Neural cell (in vitro differentiated cells): ENCODE results near the gene RGS3. TPM values are rescaled to one million over a fixed set of nuclear protein-coding genes. Genes with fewer than 3 reads are reported as not detected.

ENCODE experiments used
- H2AFZ ChIP-seq: fragments of 200-600, 300-800 bp; sonication (generic), shearing (Covaris generic); 2 replicates; pipeline ENCODE4 v1.6.0; 2014; ENCODE audit warnings: low read depth, mild to moderate bottlenecking, antibody characterized with exemption, low read length, moderate library complexity
- H3F3A ChIP-seq: fragments of 200-600 bp; shearing (Covaris generic); 2 replicates; pipeline ENCODE4 v1.6.1; 2016; ENCODE audit warnings: mild to moderate bottlenecking, moderate library complexity, mixed read lengths, antibody characterized with exemption, low read length; ENCODE audit not compliant: insufficient read depth, poor library complexity, severe bottlenecking
- H3K27ac ChIP-seq: fragments of 200-600, 300-800 bp; sonication (generic), shearing (Covaris generic); 2 replicates; pipeline ENCODE4 v1.5.1; 2014; ENCODE audit warnings: mild to moderate bottlenecking, low read length, moderate library complexity
- H3K27me3 ChIP-seq: fragments of 300-800, 200-600 bp; sonication (generic), shearing (Covaris generic); 2 replicates; pipeline ENCODE4 v1.6.0; 2014; ENCODE audit warnings: mild to moderate bottlenecking, low read depth, low read length, moderate library complexity; ENCODE audit not compliant: insufficient read depth
- H3K36me3 ChIP-seq: fragments of 300-800, 200-600 bp; sonication (generic), shearing (Covaris generic); 2 replicates; pipeline ENCODE4 v1.5.1; 2014; ENCODE audit warnings: mild to moderate bottlenecking, antibody characterized with exemption, low read length, moderate library complexity; ENCODE audit not compliant: insufficient read depth
- H3K4me2 ChIP-seq: fragments of 300-800, 200-600 bp; sonication (generic), shearing (Covaris generic); 2 replicates; pipeline ENCODE4 v1.6.0; 2014; ENCODE audit warnings: mild to moderate bottlenecking, low read length
- H3K4me3 ChIP-seq: fragments of 300-800, 200-600 bp; sonication (generic), shearing (Covaris generic); 2 replicates; pipeline ENCODE4 v1.5.1; 2014; ENCODE audit warnings: mild to moderate bottlenecking, low read length, moderate library complexity
- H3K79me2 ChIP-seq: fragments of 200-600 bp; shearing (Covaris generic); replicated peaks from 2 replicates; pipeline ENCODE4 v1.6.0; 2014; ENCODE audit warnings: mild to moderate bottlenecking, low read length, moderate library complexity; ENCODE audit not compliant: insufficient read depth
- H3K9ac ChIP-seq: fragments of 300-800, 200-600 bp; sonication (generic), shearing (Covaris generic); 2 replicates; pipeline ENCODE4 v1.6.1; 2016; ENCODE audit warnings: mild to moderate bottlenecking, low read length, mixed read lengths
- H3K9me2 ChIP-seq: fragments of 200-600 bp; shearing (Covaris generic); 2 replicates; pipeline ENCODE4 v1.6.1; 2016; ENCODE audit warnings: mild to moderate bottlenecking, low read length, mixed read lengths; ENCODE audit not compliant: insufficient read depth
- H3K9me3 ChIP-seq: fragments of 200-600, 300-800 bp; sonication (generic), shearing (Covaris generic); 2 replicates; pipeline ENCODE4 v1.6.1; 2016; ENCODE audit warnings: mild to moderate bottlenecking, mixed run types, low read length, moderate library complexity, mixed read lengths
- H4K20me1 ChIP-seq: fragments of 200-600 bp; shearing (Covaris generic); 2 replicates; pipeline ENCODE4 v1.6.1; 2016; ENCODE audit warnings: mild to moderate bottlenecking, mixed run types; ENCODE audit not compliant: insufficient read depth
- CTCF ChIP-seq: fragments of 450-650 bp; IDR thresholded peaks from 2 replicates; pipeline ENCODE4 v1.5.1; 2014; ENCODE audit warnings: antibody characterized with exemption, mild to moderate bottlenecking, moderate library complexity; ENCODE audit not compliant: poor library complexity, severe bottlenecking
- EP300 ChIP-seq: fragments of 450-650 bp; conservative IDR thresholded peaks from 2 replicates; pipeline ENCODE4 v1.6.1; 2014; ENCODE audit warnings: antibody characterized with exemption, mild to moderate bottlenecking, moderate library complexity; ENCODE audit not compliant: poor library complexity, severe bottlenecking
- EZH2 ChIP-seq: fragments of 200-600, 300-800 bp; shearing (Covaris generic), sonication (generic); IDR thresholded peaks from 2 replicates; pipeline ENCODE4 v1.6.1; 2014; ENCODE audit warnings: antibody characterized with exemption, low read length, borderline replicate concordance, mild to moderate bottlenecking; ENCODE audit not compliant: insufficient read depth, poor library complexity, severe bottlenecking
- MXI1 ChIP-seq: fragments of 450-650 bp; conservative IDR thresholded peaks from 2 replicates; pipeline ENCODE4 v1.6.1; 2014; ENCODE audit warnings: antibody characterized with exemption, mild to moderate bottlenecking; ENCODE audit not compliant: poor library complexity, severe bottlenecking
- POLR2AphosphoS5 ChIP-seq: IDR thresholded peaks from 2 replicates; pipeline ENCODE4 v1.6.1; 2012
- RAD21 ChIP-seq: fragments of 450-650 bp; conservative IDR thresholded peaks from 2 replicates; pipeline ENCODE4 v1.6.1; 2014; ENCODE audit warnings: antibody characterized with exemption, mild to moderate bottlenecking, moderate library complexity
- REST ChIP-seq: IDR thresholded peaks from 2 replicates; pipeline ENCODE4 v1.6.1; 2012; ENCODE audit warnings: borderline replicate concordance
- SMC3 ChIP-seq: fragments of 450-650 bp; conservative IDR thresholded peaks from 2 replicates; pipeline ENCODE4 v1.6.1; 2014; ENCODE audit warnings: antibody characterized with exemption, mild to moderate bottlenecking, moderate library complexity; ENCODE audit not compliant: poor library complexity
- TAF1 ChIP-seq: IDR thresholded peaks from 2 replicates; pipeline ENCODE4 v1.6.1; 2012; ENCODE audit warnings: low read depth
- polyA plus RNA-seq: library from polyadenylated mRNA; depleted of rRNA; stranded (reverse); fragments of >200 nt; gene quantifications from 2 replicates; pipeline ENCODE4 v1.2.3, GENCODE V29; 2014

RGS3 gene
- polyA plus RNA-seq, 1 donor from 2014 or later: 25.3 TPM

DNA sequence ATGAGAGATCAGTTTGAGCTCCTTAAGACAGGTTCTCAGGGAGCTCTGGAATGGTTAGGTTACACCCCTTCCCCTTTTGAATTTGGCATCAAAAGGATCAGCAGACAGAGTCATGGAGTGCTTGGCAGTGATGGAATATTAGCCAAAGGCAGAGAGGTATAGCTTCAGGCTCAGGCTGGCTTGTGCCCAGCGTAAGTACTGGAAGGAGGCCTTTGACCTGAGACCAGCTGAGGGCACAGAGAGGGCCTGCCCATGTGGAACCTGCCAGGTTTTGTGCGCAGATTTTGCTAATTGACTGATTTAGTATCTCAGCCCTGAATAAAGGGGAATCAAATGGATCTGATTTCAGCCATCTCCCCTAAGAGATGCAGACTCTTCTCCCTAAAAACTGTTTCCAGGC, 81.5 kb downstream of the RGS3 start:
- H2AFZ ChIP-seq: no peak overlapping the region
- H3K9me2 ChIP-seq: no peaks in the 10 kb centered on the region
- no peaks in the 10 kb centered on the region for H3K36me3 ChIP-seq
- H3K9me3 ChIP-seq: no peaks in the 10 kb centered on the region
- H3K4me3 ChIP-seq: no peak overlapping the region
- H3K9ac ChIP-seq: no peak overlapping the region
- no peak overlapping the region for H3K4me2 ChIP-seq
- no peaks in the 10 kb centered on the region for H3F3A ChIP-seq
- no peaks in the 10 kb centered on the region for H3K27me3 ChIP-seq
- no peak overlapping the region for H3K27ac ChIP-seq
- no peaks in the 10 kb centered on the region for H4K20me1 ChIP-seq
- no peaks in the 10 kb centered on the region for H3K79me2 ChIP-seq
- TF ChIP-seq TAF1: no peak
- no peak for TF ChIP-seq MXI1
- no peak for TF ChIP-seq RAD21
- no peak for TF ChIP-seq EZH2
- no peak for TF ChIP-seq SMC3
- no peak for TF ChIP-seq CTCF
- no peak for TF ChIP-seq EP300
- no peak for TF ChIP-seq REST
- TF ChIP-seq POLR2AphosphoS5: no peak

GRCh38 chr9:113546566-113546965, 83.0 kb downstream of the RGS3 start:
- Histone ChIP-seq H3K4me2 (no peak overlapping the region), H3F3A (no peaks in the 10 kb centered on the region), H3K79me2 (no peaks in the 10 kb centered on the region), H3K27me3 (no peaks in the 10 kb centered on the region), H4K20me1 (no peaks in the 10 kb centered on the region), H3K9me3 (no peaks in the 10 kb centered on the region), H2AFZ (no peak overlapping the region), H3K9me2 (no peaks in the 10 kb centered on the region), H3K9ac (no peak overlapping the region), H3K36me3 (no peaks in the 10 kb centered on the region), H3K4me3 (no peak overlapping the region), H3K27ac (no peak overlapping the region)
- TF ChIP-seq POLR2AphosphoS5: no peak
- TF ChIP-seq RAD21: no peak
- TF ChIP-seq SMC3: no peak
- TF ChIP-seq EP300: no peak

DNA sequence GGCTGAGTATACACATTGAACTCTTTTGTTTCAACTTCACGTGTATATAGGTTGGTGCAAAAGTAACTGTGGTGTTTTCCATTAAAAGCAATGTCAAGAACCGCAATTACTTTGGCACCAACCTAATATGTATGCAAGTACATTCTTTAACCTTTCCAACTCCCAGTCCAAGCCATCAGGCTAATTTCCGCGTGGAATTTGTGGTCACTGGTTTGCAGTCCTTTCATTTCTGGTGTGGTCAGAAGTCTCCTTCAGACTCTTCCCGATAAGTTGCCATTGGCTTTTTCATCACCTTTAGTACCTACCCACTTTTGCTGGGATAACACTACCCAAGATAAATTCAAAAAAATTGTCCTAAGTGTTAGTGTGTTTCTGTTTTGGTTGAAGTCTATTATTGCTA, 84.0 kb downstream of the RGS3 start:
- Histone ChIP-seq H3K4me3 (no peak overlapping the region), H3K79me2 (no peaks in the 10 kb centered on the region), H3K27ac (no peak overlapping the region), H3K9ac (no peak overlapping the region), H4K20me1 (no peaks in the 10 kb centered on the region), H3F3A (no peaks in the 10 kb centered on the region), H2AFZ (no peak overlapping the region), H3K4me2 (no peak overlapping the region), H3K27me3 (no peaks in the 10 kb centered on the region), H3K9me3 (no peaks in the 10 kb centered on the region), H3K36me3 (no peaks in the 10 kb centered on the region), H3K9me2 (no peaks in the 10 kb centered on the region)
- TF ChIP-seq POLR2AphosphoS5: no peak
- no peak for TF ChIP-seq EZH2
